HepG2 (cell line): ENCODE results near the gene PNKP. TPM values are rescaled to one million over a fixed set of nuclear protein-coding genes. Genes with fewer than 3 reads are reported as not detected.

ENCODE experiments used
- ATAC-seq: fragments of 200-7000 bp; cut with Tn5 transposase; 3 replicates; pipeline ENCODE4 v1.9.1; 2020; ENCODE audit warnings: mild to moderate bottlenecking, moderate library complexity
- BruUV-seq: library from RNA; stranded (reverse); fragments of 400-500 nt; replicated peaks from 2 replicates; lab custom pipeline; 2021; lab: Mats Ljungman, UMichigan
- CTCF ChIA-PET: fragments of 300-600 bp; formaldehyde crosslinking; extraction: SDS; loops from one replicate; lab custom pipeline; 2021; ENCODE audit warnings: low total read pairs, inconsistent platforms, low intra/inter-chr PET ratio; lab: Yijun Ruan, JAX
- POLR2A ChIA-PET: fragments of 350-600 bp; sonication (Branson Sonifier 250); formaldehyde crosslinking; loops from one replicate; lab custom pipeline; 2020; ENCODE audit warnings: antibody characterized with exemption, inconsistent platforms; lab: Yijun Ruan, JAX
- DNase-seq: peaks from one replicate; pipeline ENCODE4 v3.0.0-alpha.2; 2015; ENCODE audit warnings: low spot score
- FAIRE-seq: peaks from 3 replicates; lab custom pipeline; 2011; peaks lifted over from hg19 to GRCh38; lab: Jason Lieb, UNC
- H2AFZ ChIP-seq: one replicate; pipeline ENCODE4 v1.6.1; 2011; ENCODE audit warnings: low read length, inconsistent platforms
- H3K27ac ChIP-seq: fragments of 300-600 bp; 3 replicates; pipeline ENCODE4 v1.8.0; 2011; ENCODE audit warnings: mixed run types, mild to moderate bottlenecking, mixed read lengths, low read length, inconsistent platforms; ENCODE audit not compliant: insufficient read depth; ENCODE audit errors: extremely low read length
- H3K27me3 ChIP-seq, 2 experiments: fragments of 200-600 bp in 1 of 2; 2 replicates in 1 of 2; 3 replicates in 1 of 2; pipeline versions ENCODE4 v1.6.0 to v1.8.0; 2011; ENCODE audit warnings: low read length in 2 of 2, mild to moderate bottlenecking in 2 of 2, moderate library complexity in 2 of 2, inconsistent platforms in 1 of 2; ENCODE audit not compliant: insufficient read depth in 2 of 2, control insufficient read depth in 1 of 2
- H3K36me3 ChIP-seq, 2 experiments: fragments of 200-600 bp in 1 of 2; replicated peaks in 1 of 2; 2 replicates in 1 of 2; 3 replicates in 1 of 2; pipeline versions ENCODE4 v1.5.1 to v1.8.0; 2011; ENCODE audit warnings: low read length in 2 of 2, inconsistent platforms in 1 of 2; ENCODE audit not compliant: insufficient read depth in 2 of 2, control insufficient read depth in 1 of 2
- H3K4me1 ChIP-seq: 2 replicates; pipeline ENCODE4 v1.5.1; 2012; ENCODE audit warnings: low read length, inconsistent platforms; ENCODE audit not compliant: insufficient read depth
- H3K4me2 ChIP-seq: 2 replicates; pipeline ENCODE4 v1.6.0; 2011; ENCODE audit warnings: low read depth, low read length, inconsistent platforms
- H3K4me3 ChIP-seq, 3 experiments: fragments of 200-600 bp in 1 of 3; sonication (generic), shearing (Covaris generic) in 1 of 3; replicated peaks in 1 of 3; 2 replicates each; pipeline ENCODE4 v1.5.1; 2011 to 2016; ENCODE audit warnings: low read length in 3 of 3, inconsistent platforms in 2 of 3, low read depth in 2 of 3, mild to moderate bottlenecking in 2 of 3, control low read depth in 1 of 3, mixed read lengths in 1 of 3; ENCODE audit not compliant: insufficient read depth in 1 of 3
- H3K79me2 ChIP-seq: one replicate; pipeline ENCODE4 v1.6.1; 2011; ENCODE audit warnings: low read length, inconsistent platforms; ENCODE audit not compliant: insufficient read depth
- H3K9ac ChIP-seq: 2 replicates; pipeline ENCODE4 v1.6.0; 2011; ENCODE audit warnings: mild to moderate bottlenecking, low read depth, low read length, inconsistent platforms; ENCODE audit not compliant: insufficient read depth
- H3K9me3 ChIP-seq: 2 replicates; pipeline ENCODE4 v1.5.1; 2012; ENCODE audit warnings: mild to moderate bottlenecking, low read length
- H4K20me1 ChIP-seq: 2 replicates; pipeline ENCODE4 v1.6.0; 2011; ENCODE audit warnings: inconsistent platforms, mild to moderate bottlenecking, low read length, moderate library complexity; ENCODE audit not compliant: insufficient read depth
- ARID5B ChIP-seq: IDR thresholded peaks from 2 replicates; pipeline ENCODE4 v1.4.0; 2020; ENCODE audit warnings: mild to moderate bottlenecking, missing genetic modification reagents
- HNRNPLL ChIP-seq: fragments of 200-400 bp; formaldehyde crosslinking; IDR thresholded peaks from 2 replicates; pipeline ENCODE4 v1.6.1; 2017; ENCODE audit warnings: mild to moderate bottlenecking, low read depth, low read length; ENCODE audit not compliant: poor library complexity, severe bottlenecking
- HOXD1 ChIP-seq: sonication (generic); formaldehyde crosslinking; IDR thresholded peaks from 2 replicates; pipeline ENCODE4 v1.5.0; 2020; ENCODE audit warnings: missing genetic modification reagents
- KMT2B ChIP-seq: IDR thresholded peaks from 2 replicates; pipeline ENCODE4 v1.6.1; 2016; ENCODE audit warnings: missing genetic modification reagents, missing compliant biosample characterization
- MEF2D ChIP-seq: sonication (generic); formaldehyde crosslinking; IDR thresholded peaks from 2 replicates; pipeline ENCODE4 v1.5.1; 2020; ENCODE audit warnings: mild to moderate bottlenecking, missing genetic modification reagents
- NCOR1 ChIP-seq: fragments of 200-600 bp; sonication (generic); IDR thresholded peaks from 2 replicates; pipeline ENCODE4 v1.7.0; 2017; ENCODE audit warnings: antibody characterized with exemption, low read length, borderline replicate concordance
- NFATC3 ChIP-seq: sonication (generic); formaldehyde crosslinking; IDR thresholded peaks from 2 replicates; pipeline ENCODE4 v1.5.1; 2020; ENCODE audit warnings: mild to moderate bottlenecking, missing genetic modification reagents
- NFRKB ChIP-seq: fragments of 450-650 bp; IDR thresholded peaks from 2 replicates; pipeline ENCODE4 v1.6.1; 2017
- PAF1 ChIP-seq: IDR thresholded peaks from 2 replicates; pipeline ENCODE4 v1.6.1; 2016; ENCODE audit warnings: missing genetic modification reagents, missing compliant biosample characterization
- RFXAP ChIP-seq: sonication (generic); formaldehyde crosslinking; IDR thresholded peaks from 2 replicates; pipeline ENCODE4 v1.4.0; 2020; ENCODE audit warnings: missing genetic modification reagents, borderline replicate concordance
- ZBTB1 ChIP-seq: sonication (generic); formaldehyde crosslinking; IDR thresholded peaks from 2 replicates; pipeline ENCODE4 v1.4.0; 2020; ENCODE audit warnings: missing genetic modification reagents, borderline replicate concordance
- ZBTB7A ChIP-seq: sonication (generic); formaldehyde crosslinking; IDR thresholded peaks from 2 replicates; pipeline ENCODE4 v1.8.0; 2022; ENCODE audit warnings: mild to moderate bottlenecking, missing genetic modification reagents
- ZXDC ChIP-seq: sonication (generic); formaldehyde crosslinking; IDR thresholded peaks from 2 replicates; pipeline ENCODE4 v1.5.0; 2020; ENCODE audit warnings: mild to moderate bottlenecking, missing genetic modification reagents
- WGBS: methylation state at CpG from one replicate; pipeline ENCODE4 v1.1.6; 2017; ENCODE audit warnings: low lambda C conversion rate; 5-methylcytosine and 5-hydroxymethylcytosine counted together
- in situ Hi-C: cut with HindIII; loops from 2 replicates; pipeline ENCODE4 v1.10.0; 2017; ENCODE audit warnings: low pct_unique_long_range_greater_than_20kb; ENCODE audit not compliant: extremely low pct_ligation_motif_present
- intact Hi-C: fragments of 100-400 bp; cut with micrococcal nuclease; formaldehyde crosslinking; loops from one replicate; pipeline ENCODE4 v1.10.0; 2022; ENCODE audit not compliant: unreplicated experiment
- polyA plus RNA-seq, 8 experiments: library from polyadenylated mRNA; depleted of rRNA in 3 of 8; stranded (reverse) in 7 of 8; unstranded in 1 of 8; fragments of >200 nt; fragmentation: Illumina TruSeq in 4 of 8; extraction: Trizol in 4 of 8; gene quantifications; 2 replicates each; pipeline versions ENCODE4 v1.2.1 to v1.2.3, GENCODE V29; 2011 to 2016; ENCODE audit warnings: low read depth in 4 of 8, missing spikeins in 1 of 8, mixed read lengths in 1 of 8; ENCODE audit not compliant: insufficient read depth in 1 of 8
- total RNA-seq, 5 experiments: library from RNA; depleted of rRNA; stranded (reverse); fragments of >200 nt; fragmentation: Illumina TruSeq; extraction: Trizol; gene quantifications; 2 replicates each; pipeline ENCODE4 v1.2.3, GENCODE V29; 2016; ENCODE audit warnings: low read depth in 1 of 5
- TF ChIP-seq, protein P1 (sequence below): sonication (generic); formaldehyde crosslinking; IDR thresholded peaks from 2 replicates; pipeline ENCODE4 v1.4.0; 2020; ENCODE audit warnings: missing genetic modification reagents

The PNKP gene
- total and polyA plus RNA-seq, 2 of the 13 experiments (the other 11 are each of a cell fraction or from before 2014, with no cell fraction given), result 12.7 to 27.1 TPM

DNA sequence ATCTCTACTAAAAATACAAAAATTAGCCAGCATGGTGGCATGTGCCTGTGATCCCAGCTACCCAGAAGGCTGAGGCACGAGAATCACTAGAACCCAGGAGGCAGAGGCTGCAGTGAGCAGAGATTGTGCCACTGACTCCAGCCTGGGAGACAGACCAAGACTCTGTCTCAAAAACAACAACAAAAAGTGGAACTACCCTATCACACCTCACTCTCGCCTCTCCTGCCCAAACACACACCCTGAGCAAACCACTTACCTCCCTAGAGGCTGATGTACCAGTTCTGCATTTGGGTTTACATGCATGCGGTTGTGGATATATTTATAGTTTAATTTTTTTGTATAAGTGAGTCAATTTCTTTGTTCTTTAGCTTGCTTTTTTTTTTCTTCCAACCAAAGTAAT, 24.1 kb downstream of the PNKP start:
- peaks cover 4 to 15% of the 10 kb centered on the region in 2 experiments; a peak in 3 of 5 replicates for H3K36me3 ChIP-seq
- H3K27me3 ChIP-seq, result no peaks in the 10 kb centered on the region
- ChIA-PET CTCF (no interaction called here), POLR2A (interaction anchor here (0.6 kb wide), 1 partner anchor 10 kb away, joined by 3 read pairs; no protein-coding TSS in a partner anchor)
- no peak for FAIRE-seq
- H3K79me2 ChIP-seq, result no peaks in the 10 kb centered on the region
- no peak overlapping the region for H3K4me2 ChIP-seq
- H3K4me3 ChIP-seq, result no peak overlapping the region
- BruUV-seq, result no TSS peak
- no peak overlapping the region for H3K27ac ChIP-seq
- ATAC-seq, result no peak
- no peak overlapping the region for H3K9ac ChIP-seq
- H4K20me1 ChIP-seq, result no peaks in the 10 kb centered on the region
- DNase-seq, result no peak
- TF ChIP-seq HOXD1 (CRISPR knock-in tag) (no peak), NFRKB (no peak), MEF2D (no peak), HNRNPLL (no peak), RFXAP (no peak), PAF1 (CRISPR knock-in tag) (no peak), ARID5B (CRISPR knock-in tag) (no peak), ZBTB1 (no peak), NCOR1 (no peak), ZXDC (CRISPR knock-in tag) (no peak), KMT2B (CRISPR knock-in tag) (no peak), NFATC3 (CRISPR knock-in tag) (no peak), ZBTB7A (CRISPR knock-in tag) (no peak)
- TF ChIP-seq, protein P1, sequence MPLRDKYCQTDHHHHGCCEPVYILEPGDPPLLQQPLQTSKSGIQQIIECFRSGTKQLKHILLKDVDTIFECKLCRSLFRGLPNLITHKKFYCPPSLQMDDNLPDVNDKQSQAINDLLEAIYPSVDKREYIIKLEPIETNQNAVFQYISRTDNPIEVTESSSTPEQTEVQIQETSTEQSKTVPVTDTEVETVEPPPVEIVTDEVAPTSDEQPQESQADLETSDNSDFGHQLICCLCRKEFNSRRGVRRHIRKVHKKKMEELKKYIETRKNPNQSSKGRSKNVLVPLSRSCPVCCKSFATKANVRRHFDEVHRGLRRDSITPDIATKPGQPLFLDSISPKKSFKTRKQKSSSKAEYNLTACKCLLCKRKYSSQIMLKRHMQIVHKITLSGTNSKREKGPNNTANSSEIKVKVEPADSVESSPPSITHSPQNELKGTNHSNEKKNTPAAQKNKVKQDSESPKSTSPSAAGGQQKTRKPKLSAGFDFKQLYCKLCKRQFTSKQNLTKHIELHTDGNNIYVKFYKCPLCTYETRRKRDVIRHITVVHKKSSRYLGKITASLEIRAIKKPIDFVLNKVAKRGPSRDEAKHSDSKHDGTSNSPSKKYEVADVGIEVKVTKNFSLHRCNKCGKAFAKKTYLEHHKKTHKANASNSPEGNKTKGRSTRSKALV (CRISPR knock-in tag), result no peak
- intact Hi-C loops, result no loop called here
- H3K9me3 ChIP-seq, result no peaks in the 10 kb centered on the region
- H3K4me1 ChIP-seq, result peaks cover 12% of the 10 kb centered on the region
- H2AFZ ChIP-seq, result no peak overlapping the region
- in situ Hi-C loops, result no loop called here
- WGBS, result 95% methylated on average over 3 of the region's 3 CpGs
